ENCODE measurements around the gene FTCDNL1. TPM values are rescaled to one million over a fixed set of nuclear protein-coding genes. Genes with fewer than 3 reads are reported as not detected.

Gene FTCDNL1
- polyA plus RNA-seq, 1 of the 3 experiments (the other 2 are of a cell fraction): not detected

Small RNAs within 50 kb of the gene (small RNA-seq; reads per million reads assigned to genes)
- gene AC108032.1: 0 reads per million in 7 experiments
- 0 to 0.43 (median 0) reads per million in 7 experiments for gene RN7SL717P

Other genes starting within 250 kb of the FTCDNL1 start
- 1.8 and 2.2 TPM in 2 replicates for gene C2orf69, start 60.1 kb upstream of the FTCDNL1 start, polyA plus RNA-seq (2012; rRNA removed)
- 3.6 and 4.7 TPM in 2 replicates for gene TYW5, start 104.3 kb upstream of the FTCDNL1 start, polyA plus RNA-seq (2012; rRNA removed)
- gene MAIP1, start 104.4 kb upstream of the FTCDNL1 start, polyA plus RNA-seq (2012; rRNA removed): 11.5 and 15.8 TPM in 2 replicates

Measured in SK-N-SH (cell line).